Fibroblast of upper back skin (primary cell): Measurements from ENCODE around the gene WTAP.
"Not testable (repeated sequence)": the region's sequence is repeated elsewhere in the genome, so short reads cannot be mapped to it uniquely, and the experiment has no call there.

ENCODE experiments used
- DNase-seq: peaks from one replicate; pipeline ENCODE4 v3.0.0-alpha.2; 2013

Gene WTAP

GRCh38 chr6:159693894-159694545 lies 33.3 kb upstream of the WTAP start:
- no peak for DNase-seq

- peak; percentile 72 for DNase-seq
These were observed 31.3 kb upstream of the WTAP start for GRCh38 chr6:159695984-159696383.

- peak; percentile 49 for DNase-seq
These were observed 26.3 kb upstream of the WTAP start for GRCh38 chr6:159700970-159701369.

GRCh38 chr6:159701413-159701999 lies 25.8 kb upstream of the WTAP start:
- DNase-seq, result peak; percentile 92

GRCh38 chr6:159710603-159711002 lies 16.7 kb upstream of the WTAP start:
- not testable (repeated sequence) for DNase-seq

- not testable (repeated sequence) for DNase-seq
These were observed 14.9 kb upstream of the WTAP start for GRCh38 chr6:159712389-159712788.

- DNase-seq, result no peak
These were observed 13.3 kb upstream of the WTAP start for GRCh38 chr6:159713984-159714383.

GRCh38 chr6:159714404-159714803 lies 12.9 kb upstream of the WTAP start:
- no peak for DNase-seq

- no peak for DNase-seq
These were observed 12.1 kb upstream of the WTAP start for GRCh38 chr6:159715166-159715565.

- DNase-seq, result no peak
These were observed 11.7 kb upstream of the WTAP start for GRCh38 chr6:159715605-159716004.

- peak; percentile 95 for DNase-seq
These were observed 10.8 kb upstream of the WTAP start for GRCh38 chr6:159716247-159717096.

GRCh38 chr6:159718634-159719033 lies 8.7 kb upstream of the WTAP start:
- no peak for DNase-seq

GRCh38 chr6:159719287-159719686 lies 8.0 kb upstream of the WTAP start:
- DNase-seq, result no peak

GRCh38 chr6:159720708-159721107 lies 6.6 kb upstream of the WTAP start:
- DNase-seq, result peak; percentile 28

- not testable (repeated sequence) for DNase-seq
These were observed 5.3 kb upstream of the WTAP start for GRCh38 chr6:159721981-159722380.

- DNase-seq, result no peak
These were observed 4.7 kb upstream of the WTAP start for GRCh38 chr6:159722655-159723054.

- no peak for DNase-seq
These were observed 4.0 kb upstream of the WTAP start for GRCh38 chr6:159723259-159723658.

GRCh38 chr6:159724778-159725177 lies 2.5 kb upstream of the WTAP start:
- DNase-seq, result no peak

- DNase-seq, result not testable (repeated sequence)
These were observed 2.1 kb upstream of the WTAP start for GRCh38 chr6:159725208-159725607.

- no peak for DNase-seq
These were observed 920 bp upstream of the WTAP start for GRCh38 chr6:159726255-159726917.

- DNase-seq, result peak; percentile 14
These were observed 575 bp downstream of the WTAP start for GRCh38 chr6:159727717-159728445.

GRCh38 chr6:159728531-159728964 lies 1.2 kb downstream of the WTAP start:
- DNase-seq, result no peak
